K562 (cell line): Measurements from ENCODE around the gene APOBEC3A. TPM values are rescaled to one million over a fixed set of nuclear protein-coding genes. Genes with fewer than 3 reads are reported as not detected.

Experiments used
- ATF3 ChIP-seq, 2 experiments: fragments of 450-650 bp in 1 of 2; sonication (generic) in 1 of 2; formaldehyde crosslinking in 1 of 2; IDR thresholded peaks in 1 of 2; conservative IDR thresholded peaks in 1 of 2; 2 replicates each; pipeline versions ENCODE4 v1.6.1 to v1.8.1; 2016 to 2023; ENCODE audit warnings: mild to moderate bottlenecking in 2 of 2, moderate library complexity in 2 of 2, inconsistent platforms in 1 of 2, missing genetic modification reagents in 1 of 2
- CREB3L1 ChIP-seq: fragments of 450-650 bp; IDR thresholded peaks from 2 replicates; pipeline ENCODE4 v1.6.1; 2014; ENCODE audit warnings: low read depth, mild to moderate bottlenecking, moderate library complexity, borderline replicate concordance
- FOSL1 ChIP-seq: fragments of 200-800 bp; sonication (Bioruptor generic); conservative IDR thresholded peaks from 2 replicates; pipeline ENCODE4 v1.6.1; 2016; ENCODE audit warnings: missing genetic modification characterization, missing compliant biosample characterization
- HEY1 ChIP-seq: fragments of 250-450 bp; sonication (Bioruptor Pico); IDR thresholded peaks from 2 replicates; pipeline ENCODE4 v1.5.0; 2020; ENCODE audit warnings: mild to moderate bottlenecking, moderate library complexity, borderline replicate concordance
- HMBOX1 ChIP-seq: sonication (generic); IDR thresholded peaks from 2 replicates; pipeline ENCODE4 v1.6.1; 2016
- KAT7 ChIP-seq: sonication (generic); formaldehyde crosslinking; IDR thresholded peaks from 2 replicates; pipeline ENCODE4 v1.8.0; 2022; ENCODE audit warnings: missing genetic modification reagents, mild to moderate bottlenecking, borderline replicate concordance
- KHSRP ChIP-seq: fragments of 450-650 bp; IDR thresholded peaks from 2 replicates; pipeline ENCODE4 v1.6.1; 2017
- MYBL2 ChIP-seq, 2 experiments: fragments of 450-650 bp in 1 of 2; sonication (generic) in 1 of 2; formaldehyde crosslinking in 1 of 2; IDR thresholded peaks; 2 replicates each; pipeline versions ENCODE4 v1.6.1 to v1.8.1; 2017 to 2022; ENCODE audit warnings: borderline replicate concordance in 1 of 2, inconsistent platforms in 1 of 2, low read depth in 1 of 2, mild to moderate bottlenecking in 1 of 2, missing genetic modification reagents in 1 of 2, moderate library complexity in 1 of 2
- MYC ChIP-seq, 2 experiments: fragments of 250-450 bp in 1 of 2; sonication (Bioruptor Pico) in 1 of 2; IDR thresholded peaks; 2 replicates each; pipeline versions ENCODE4 v1.5.1 to v1.6.1; 2012 to 2021; ENCODE audit warnings: low read depth in 2 of 2, borderline replicate concordance in 1 of 2, improper control_type of control experiment in 1 of 2, low read length in 1 of 2, mild to moderate bottlenecking in 1 of 2, moderate library complexity in 1 of 2
- NCOA1 ChIP-seq: fragments of 450-650 bp; IDR thresholded peaks from 2 replicates; pipeline ENCODE4 v1.6.1; 2016; ENCODE audit warnings: low read depth
- RBM25 ChIP-seq: fragments of 200-400 bp; formaldehyde crosslinking; IDR thresholded peaks from 2 replicates; pipeline ENCODE4 v1.6.1; 2018; ENCODE audit warnings: low read length, low read depth, moderate library complexity; ENCODE audit not compliant: severe bottlenecking
- SP2 ChIP-seq: IDR thresholded peaks from 2 replicates; pipeline ENCODE4 v1.6.1; 2011; ENCODE audit warnings: mild to moderate bottlenecking, low read depth, low read length, moderate library complexity; ENCODE audit not compliant: poor library complexity, severe bottlenecking; ENCODE audit errors: extremely low read depth
- TBL1XR1 ChIP-seq, 2 experiments: IDR thresholded peaks; 2 replicates each; pipeline ENCODE4 v1.6.1; 2012; ENCODE audit warnings: improper control_type of control experiment in 2 of 2, low read length in 2 of 2, mild to moderate bottlenecking in 1 of 2
- ZBTB34 ChIP-seq: fragments of 250-450 bp; sonication (Bioruptor Pico); IDR thresholded peaks from 2 replicates; pipeline ENCODE4 v1.8.0; 2021; ENCODE audit warnings: mild to moderate bottlenecking, moderate library complexity
- ZFP36 ChIP-seq: fragments of 150-350 bp; IDR thresholded peaks from 2 replicates; pipeline ENCODE4 v1.6.1; 2018; ENCODE audit warnings: low read length, low read depth; ENCODE audit not compliant: partially characterized antibody
- ZNF583 ChIP-seq: fragments of 250-450 bp; sonication (Bioruptor Pico); IDR thresholded peaks from 2 replicates; pipeline ENCODE4 v1.4.0; 2020
- ZNF639 ChIP-seq, 2 experiments: fragments of 200-800 bp in 1 of 2; sonication (Bioruptor generic) in 1 of 2; sonication (generic) in 1 of 2; formaldehyde crosslinking in 1 of 2; IDR thresholded peaks in 1 of 2; conservative IDR thresholded peaks in 1 of 2; 2 replicates each; pipeline versions ENCODE4 v1.5.0 to v1.6.1; 2016 to 2020; ENCODE audit warnings: missing compliant biosample characterization in 1 of 2, missing genetic modification characterization in 1 of 2, missing genetic modification reagents in 1 of 2
- polyA plus RNA-seq, 8 experiments: library from polyadenylated mRNA; depleted of rRNA in 4 of 8; stranded (reverse) in 5 of 8; unstranded in 3 of 8; fragments of >200 nt; fragmentation: Nextera tagmentation in 2 of 8; fragmentation: Illumina TruSeq in 1 of 8; extraction: Ambion mirVana in 2 of 8; extraction: Trizol in 1 of 8; gene quantifications; 2 replicates each; pipeline versions ENCODE4 v1.2.1 to v1.2.3, GENCODE V29; 2011 to 2014; ENCODE audit warnings: inconsistent platforms in 1 of 8, missing spikeins in 1 of 8
- total RNA-seq, 7 experiments: library from RNA; depleted of rRNA in 6 of 7; stranded (reverse); fragments of >200 nt in 6 of 7; fragmentation: Illumina TruSeq in 2 of 7; extraction: Trizol in 2 of 7; gene quantifications; 2 replicates each; pipeline versions ENCODE4 v1.2.1 to v1.2.3, GENCODE V29; 2011 to 2021; ENCODE audit warnings: low replicate concordance in 1 of 7

The APOBEC3A gene
- total and polyA plus RNA-seq, 9 of the 15 experiments (the other 6 are each of a cell fraction or from before 2014, with no cell fraction given) = 0.04 TPM; not detected in 8

- TF ChIP-seq FOSL1 (tag) (peak; percentile 93), ATF3 (IDR thresholded peaks at IDR 0.05) (peak; percentile 86), ATF3 (CRISPR knock-in tag; conservative IDR thresholded peaks at IDR 0.05) (no peak), MYBL2 (IDR thresholded peaks at IDR 0.05; ENCODE audit: low read depth) (peak; percentile 65), MYBL2 (CRISPR knock-in tag; IDR thresholded peaks at IDR 0.05; ENCODE audit: borderline replicate concordance) (no peak), KHSRP (no peak), MYC (IDR thresholded peaks at IDR 0.05; ENCODE audit: low read depth, low read length) (no peak), MYC (CRISPR knock-in tag; IDR thresholded peaks at IDR 0.05; ENCODE audit: borderline replicate concordance, low read depth) (no peak), ZNF583 (CRISPR knock-in tag) (no peak), ZBTB34 (CRISPR knock-in tag) (no peak), HMBOX1 (no peak), TBL1XR1 (IDR thresholded peaks at IDR 0.05; ENCODE audit: low read length in 2 of 2) (no peak), RBM25 (peak; percentile 55), NCOA1 (no peak), ZNF639 (CRISPR knock-in tag; conservative IDR thresholded peaks at IDR 0.05 in 1 of 2, IDR thresholded peaks at IDR 0.05 in 1 of 2) (no peak), KAT7 (CRISPR knock-in tag) (no peak), HEY1 (CRISPR knock-in tag) (no peak), CREB3L1 (no peak), SP2 (no peak), ZFP36 (no peak)
Measured at GRCh38 chr22:38981992-38982927, 24.9 kb downstream of the APOBEC3A start, which contains the start of gene APOBEC3B (continued).
